H1 (cell line): ENCODE measurements around the gene CCDC182. TPM values are rescaled to one million over a fixed set of nuclear protein-coding genes. Genes with fewer than 3 reads are reported as not detected.

Source experiments
- POU5F1 ChIP-seq: IDR thresholded peaks from 2 replicates; pipeline ENCODE4 v1.6.1; 2011; ENCODE audit warnings: low read depth, mild to moderate bottlenecking, low read length, moderate library complexity
- RBBP5 ChIP-seq: IDR thresholded peaks from 2 replicates; pipeline ENCODE4 v1.7.1; 2012; ENCODE audit warnings: low read depth, mild to moderate bottlenecking, inconsistent platforms, low read length, moderate library complexity, borderline replicate concordance
- SIRT6 ChIP-seq: IDR thresholded peaks from one replicate; pipeline ENCODE4 v1.7.1; 2012; ENCODE audit warnings: low read length, inconsistent platforms
- ZNF274 ChIP-seq: IDR thresholded peaks from 2 replicates; pipeline ENCODE4 v1.7.0; 2012; ENCODE audit warnings: low read length, borderline replicate concordance; ENCODE audit errors: extremely low read depth
- polyA plus RNA-seq, 7 experiments: library from polyadenylated mRNA; depleted of rRNA in 3 of 7; stranded (reverse) in 5 of 7; unstranded in 2 of 7; fragments of >200 nt in 5 of 7; fragments of 200-250 nt in 2 of 7; gene quantifications; 1 replicate in 5 of 7; 2 replicates in 1 of 7; 4 replicates in 1 of 7; pipeline versions ENCODE4 v1.2.1 to v1.2.3, GENCODE V29; 2011 to 2013; ENCODE audit warnings: missing spikeins in 2 of 7, mixed read lengths in 2 of 7
- total RNA-seq: library from RNA; stranded (reverse); fragmentation: NEBNext Ultra II Directional; extraction: Animal tissue kit (Norgen Biotek cat#: 25700); gene quantifications from 2 replicates; pipeline ENCODE4 v1.2.1, GENCODE V29; 2021

The CCDC182 gene
- total and polyA plus RNA-seq, 2 of the 8 experiments (the other 6 are each of a cell fraction or from before 2014, with no cell fraction given): not detected

GRCh38 chr17:57782647-57783337, 37.7 kb upstream of the CCDC182 start (continued):
- TF ChIP-seq SIRT6 (no peak), ZNF274 (no peak), RBBP5 (no peak), POU5F1 (no peak)
